Aorta (tissue), 5 donors: ENCODE data around the gene RASA3. TPM values are rescaled to one million over a fixed set of nuclear protein-coding genes. Genes with fewer than 3 reads are reported as not detected.

Experiments
- ATAC-seq: fragments of 200-7000 bp; cut with Tn5 transposase; one replicate; pipeline ENCODE4 v1.9.1; 2022; ENCODE audit warnings: moderate library complexity; ENCODE audit not compliant: low FRiP score
- DNase-seq, 2 donors: peaks; one replicate each; pipeline ENCODE4 v3.0.0-alpha.2; 2020
- H3K27ac ChIP-seq, 2 donors: one replicate each; pipeline ENCODE4 v1.5.1; 2013; ENCODE audit warnings: low read length in 2 of 2, mild to moderate bottlenecking in 2 of 2, moderate library complexity in 2 of 2, control low read depth in 1 of 2, inconsistent platforms in 1 of 2, low read depth in 1 of 2
- H3K27me3 ChIP-seq, 2 donors: one replicate each; pipeline ENCODE4 v1.6.1; 2013; ENCODE audit warnings: control low read depth in 1 of 2, low read length in 1 of 2, mild to moderate bottlenecking in 1 of 2, moderate library complexity in 1 of 2; ENCODE audit not compliant: insufficient read depth in 2 of 2, control insufficient read depth in 1 of 2
- H3K36me3 ChIP-seq, 2 donors: one replicate each; pipeline ENCODE4 v1.6.1; 2013; ENCODE audit warnings: control low read depth in 1 of 2, low read length in 1 of 2, mild to moderate bottlenecking in 1 of 2; ENCODE audit not compliant: insufficient read depth in 2 of 2, control insufficient read depth in 1 of 2
- H3K4me1 ChIP-seq, 2 donors: one replicate each; pipeline ENCODE4 v1.6.1; 2013; ENCODE audit warnings: low read length in 2 of 2, control low read depth in 1 of 2, mild to moderate bottlenecking in 1 of 2, moderate library complexity in 1 of 2; ENCODE audit not compliant: insufficient read depth in 2 of 2, control insufficient read depth in 1 of 2
- H3K4me3 ChIP-seq, 2 donors: one replicate each; pipeline ENCODE4 v1.5.1; 2013; ENCODE audit warnings: low read length in 2 of 2, control low read depth in 1 of 2, mild to moderate bottlenecking in 1 of 2
- H3K9me3 ChIP-seq: one replicate; pipeline ENCODE4 v1.6.1; 2013; ENCODE audit warnings: mild to moderate bottlenecking, low read length; ENCODE audit not compliant: control insufficient read depth
- WGBS, 2 donors: extraction: QIAGEN DNeasy Blood & Tissue Kit; methylation state at CpG; one replicate each; pipeline ENCODE4 v1.1.7; 2013; 5-methylcytosine and 5-hydroxymethylcytosine counted together
- intact Hi-C, 2 donors: fragments of 100-400 bp; cut with DNase I; formaldehyde crosslinking; loops; one replicate each; pipeline versions ENCODE4 v1.14.2 to v1.15.0; 2022
- polyA plus RNA-seq, 2 donors: library from polyadenylated mRNA; stranded (reverse); fragments of 200-250 nt; gene quantifications; one replicate each; pipeline ENCODE4 v1.2.3, GENCODE V29; 2013
- total RNA-seq, 2 donors: library from RNA; stranded (reverse); fragmentation: NEBNext Ultra II Directional; extraction: Animal tissue kit (Norgen Biotek cat#: 25700); gene quantifications; one replicate each; pipeline ENCODE4 v1.2.1, GENCODE V29; 2021
- donor health status: healthy with polysubstance abuse.
- donor health status: Bipolar disorder and iron deficiency.
- donor health status: DM: no; HTN: no; CAD: no.
- donor health status: DM: no; HTN: no; CAD: no.
- donor health status: DM: yes; HTN: yes; CAD: no.

RASA3 gene
- total and polyA plus RNA-seq, 4 donors, result 8.1 to 42.3 (median 28.9) TPM

- no peak for ATAC-seq
- H3K36me3 ChIP-seq, result no peaks in the 10 kb centered on the region
- no peaks in the 10 kb centered on the region for H3K9me3 ChIP-seq
- WGBS, 2 donors, result 97 to 98% methylated on average over 17 of the region's 17 CpGs
- intact Hi-C loops, result no loop called here
- H3K4me1 ChIP-seq, result no peaks in the 10 kb centered on the region
- DNase-seq, result peak; percentile 28 to 37
- no peak overlapping the region for H3K4me3 ChIP-seq
- H3K27ac ChIP-seq, result no peak overlapping the region
- H3K27me3 ChIP-seq, result no peaks in the 10 kb centered on the region
Measured at GRCh38 chr13:113968463-113969310, 163.7 kb downstream of the RASA3 start.

GRCh38 chr13:113967729-113968462 lies 164.5 kb downstream of the RASA3 start:
- intact Hi-C loops, result no loop called here
- no peak for ATAC-seq
- H3K27ac ChIP-seq, result no peak overlapping the region
- no peaks in the 10 kb centered on the region for H3K9me3 ChIP-seq
- H3K4me1 ChIP-seq, result no peaks in the 10 kb centered on the region
- no peaks in the 10 kb centered on the region for H3K36me3 ChIP-seq
- no peak overlapping the region for H3K4me3 ChIP-seq
- no peaks in the 10 kb centered on the region for H3K27me3 ChIP-seq
- 85 to 90% methylated on average over 20 of the region's 20 CpGs for WGBS, 2 donors
- peak; percentile 24 to 74 for DNase-seq

GRCh38 chr13:113967206-113967720 lies 165.2 kb downstream of the RASA3 start:
- no peaks in the 10 kb centered on the region for H3K36me3 ChIP-seq
- WGBS, 2 donors, result 96 to 97% methylated on average over 9 of the region's 9 CpGs

GRCh38 chr13:113965968-113966884 lies 166.2 kb downstream of the RASA3 start:
- ATAC-seq, result no peak
- Histone ChIP-seq H3K4me1 (no peaks in the 10 kb centered on the region), H3K9me3 (no peaks in the 10 kb centered on the region), H3K27me3 (no peaks in the 10 kb centered on the region), H3K27ac (no peak overlapping the region), H3K4me3 (no peak overlapping the region), H3K36me3 (no peaks in the 10 kb centered on the region)
- intact Hi-C loops, result no loop called here
- WGBS, 2 donors, result 94 to 97% methylated on average over 5 of the region's 5 CpGs
- DNase-seq, result no peak

More at GRCh38 chr13:113967206-113967720, 165.2 kb downstream of the RASA3 start:
- Histone ChIP-seq H3K27ac (no peak overlapping the region), H3K9me3 (no peaks in the 10 kb centered on the region), H3K4me3 (no peak overlapping the region), H3K4me1 (no peaks in the 10 kb centered on the region), H3K27me3 (no peaks in the 10 kb centered on the region)
- ATAC-seq (no peak), DNase-seq (peak; percentile 26 to 31)
- intact Hi-C loops, result no loop called here

GRCh38 chr13:113965383-113965874 lies 167.0 kb downstream of the RASA3 start:
- intact Hi-C loops, result no loop called here
- Histone ChIP-seq H3K36me3 (no peaks in the 10 kb centered on the region), H3K4me1 (no peaks in the 10 kb centered on the region), H3K27ac (no peak overlapping the region), H3K9me3 (no peaks in the 10 kb centered on the region), H3K27me3 (no peaks in the 10 kb centered on the region), H3K4me3 (no peak overlapping the region)
- DNase-seq, result no peak
- ATAC-seq, result no peak
- 94 to 97% methylated on average over 2 of the region's 2 CpGs for WGBS, 2 donors

GRCh38 chr13:113964251-113964995 lies 168.0 kb downstream of the RASA3 start:
- DNase-seq, result peak; percentile 37 to 46
- H3K36me3 ChIP-seq, result no peaks in the 10 kb centered on the region
- 93 to 95% methylated on average over 21 of the region's 21 CpGs for WGBS, 2 donors
- no peaks in the 10 kb centered on the region for H3K9me3 ChIP-seq
- H3K4me1 ChIP-seq, result no peaks in the 10 kb centered on the region
- H3K27me3 ChIP-seq, result no peaks in the 10 kb centered on the region
- no peak for ATAC-seq
- H3K27ac ChIP-seq, result no peak overlapping the region
- no peak overlapping the region for H3K4me3 ChIP-seq
- intact Hi-C loops, result no loop called here

- ATAC-seq, result no peak
- intact Hi-C loops, result no loop called here
- WGBS, 2 donors, result 94 to 97% methylated on average over 16 of the region's 16 CpGs
- no peaks in the 10 kb centered on the region for H3K9me3 ChIP-seq
- peak; percentile 39 to 60 for DNase-seq
- no peaks in the 10 kb centered on the region for H3K36me3 ChIP-seq
- no peaks in the 10 kb centered on the region for H3K4me1 ChIP-seq
- no peak overlapping the region for H3K27ac ChIP-seq
- H3K27me3 ChIP-seq, result no peaks in the 10 kb centered on the region
- H3K4me3 ChIP-seq, result no peak overlapping the region
Measured at GRCh38 chr13:113963376-113963775, 169.0 kb downstream of the RASA3 start.
